Measurements from ENCODE around the gene ALKBH5.

- TF ChIP-seq CTCF (IDR thresholded peaks at IDR 0.05; ENCODE audit: poor library complexity) (no peak), EZH2phosphoT487 (IDR thresholded peaks at IDR 0.05; ENCODE audit: low read depth, severe bottlenecking, unreplicated experiment) (no peak)
These were observed 44.6 kb downstream of the ALKBH5 start for GRCh38 chr17:18228176-18228682.
